HG02885 (cell line): ENCODE data around the gene TNFAIP8L1.
A peak's percentile ranks its signal among the peaks of the same experiment; 100 is the strongest.

Source experiments
- ATAC-seq: cut with Tn5 transposase; IDR thresholded peaks from one replicate; pipeline ENCODE4 v1.9.1; 2021; ENCODE audit warnings: mild to moderate bottlenecking; ENCODE audit not compliant: unreplicated experiment, poor library complexity

TNFAIP8L1 gene

DNA sequence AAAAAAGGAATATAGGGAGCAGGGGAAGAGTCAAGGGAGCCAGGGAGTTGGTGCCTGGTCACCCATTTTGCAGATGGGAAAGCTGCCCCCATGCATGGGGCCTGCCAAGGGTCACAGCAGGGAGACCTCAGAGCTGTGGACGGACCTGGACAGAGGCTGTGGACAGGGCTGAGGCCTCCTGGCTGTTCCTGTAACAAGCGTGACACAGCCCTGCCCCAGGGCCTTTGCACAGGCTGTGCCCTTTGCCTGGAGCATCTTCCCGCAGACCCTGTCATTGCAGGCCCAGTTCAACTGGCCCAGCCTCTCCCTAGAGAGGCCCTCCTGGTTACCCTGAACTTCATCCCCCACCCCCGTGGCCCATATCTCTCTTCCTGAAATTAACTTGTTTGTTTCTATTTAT lies 6.4 kb downstream of the TNFAIP8L1 start:
- ATAC-seq = no peak

DNA sequence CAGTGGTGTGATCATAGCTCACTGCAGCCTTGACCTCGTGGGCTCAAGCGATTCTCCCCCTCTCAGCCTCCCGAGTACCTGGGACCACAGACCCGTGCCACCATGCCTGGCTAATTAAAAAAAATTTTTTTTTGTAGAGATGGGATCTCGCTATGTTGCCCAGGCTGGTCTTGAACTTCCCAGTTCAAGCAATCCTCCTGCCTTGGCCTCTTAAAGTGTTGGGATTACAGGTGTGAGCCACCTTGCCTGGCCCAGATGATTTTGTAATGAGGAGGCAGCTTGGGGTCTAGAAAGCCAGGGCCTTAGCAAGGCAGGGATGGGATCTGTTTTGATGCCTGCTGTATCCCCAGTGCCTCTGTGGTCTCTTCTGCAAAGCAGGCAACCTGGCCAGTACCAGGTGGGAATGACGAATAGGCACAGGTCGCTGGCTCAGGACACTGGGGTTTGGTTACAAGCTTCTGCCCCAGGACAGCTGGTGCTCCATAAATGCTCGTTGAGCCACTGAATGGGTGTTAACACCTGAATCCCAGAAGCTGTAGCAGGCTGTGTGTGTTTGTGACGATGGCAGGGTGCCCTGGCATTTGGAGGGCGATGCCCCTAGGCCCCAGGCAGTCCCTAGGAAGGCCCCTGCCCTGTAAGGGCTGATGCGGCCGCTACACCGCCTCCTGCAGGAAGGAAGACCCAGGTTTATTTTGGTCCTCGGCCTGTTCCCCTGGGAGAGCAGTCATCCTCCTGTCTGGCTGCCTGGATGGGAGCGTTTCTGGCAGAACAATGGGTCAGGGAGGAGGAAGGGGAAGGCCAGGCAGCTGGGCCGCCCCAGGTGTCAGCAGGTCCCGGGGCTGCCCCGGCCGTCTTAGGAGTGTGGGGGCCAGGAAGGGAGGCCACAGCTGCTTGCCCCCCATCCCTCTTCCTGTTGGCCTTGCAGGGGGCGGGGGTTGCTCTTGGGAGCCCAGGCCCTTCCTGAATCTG lies 8.6 kb downstream of the TNFAIP8L1 start:
- ATAC-seq = no peak

DNA sequence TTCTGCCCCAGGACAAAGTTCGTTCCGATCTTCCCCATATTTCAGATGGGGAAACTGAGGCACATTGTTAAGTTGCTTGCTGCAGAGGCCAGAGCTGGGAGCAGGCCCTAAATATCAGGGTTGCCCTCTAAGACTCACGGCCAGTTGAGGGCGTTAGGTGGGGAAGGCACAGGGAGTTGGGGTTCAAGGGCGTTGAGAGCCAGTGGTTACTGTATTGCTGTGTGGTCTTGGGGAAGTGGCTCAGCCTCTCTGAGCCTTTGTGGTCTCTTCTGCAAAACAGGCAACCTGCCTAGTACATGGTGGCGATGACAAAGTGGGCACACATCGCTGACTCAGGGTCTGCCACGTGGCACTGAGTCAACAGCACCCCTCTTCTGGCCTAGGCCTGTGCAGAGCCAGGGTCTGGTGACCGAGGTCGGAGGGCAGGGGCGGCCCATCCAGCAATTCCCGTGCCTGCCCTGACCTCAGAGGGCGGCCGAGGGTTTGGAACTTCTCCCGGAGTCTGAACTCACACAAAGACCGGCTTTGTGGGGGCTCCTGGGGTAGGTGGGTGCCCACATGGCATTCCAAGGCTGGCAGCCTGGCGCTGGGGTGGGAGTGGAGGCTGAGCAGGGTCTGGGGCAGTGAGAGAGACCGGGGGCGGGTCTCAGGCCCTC lies 10.2 kb downstream of the TNFAIP8L1 start:
- no peak for ATAC-seq

DNA sequence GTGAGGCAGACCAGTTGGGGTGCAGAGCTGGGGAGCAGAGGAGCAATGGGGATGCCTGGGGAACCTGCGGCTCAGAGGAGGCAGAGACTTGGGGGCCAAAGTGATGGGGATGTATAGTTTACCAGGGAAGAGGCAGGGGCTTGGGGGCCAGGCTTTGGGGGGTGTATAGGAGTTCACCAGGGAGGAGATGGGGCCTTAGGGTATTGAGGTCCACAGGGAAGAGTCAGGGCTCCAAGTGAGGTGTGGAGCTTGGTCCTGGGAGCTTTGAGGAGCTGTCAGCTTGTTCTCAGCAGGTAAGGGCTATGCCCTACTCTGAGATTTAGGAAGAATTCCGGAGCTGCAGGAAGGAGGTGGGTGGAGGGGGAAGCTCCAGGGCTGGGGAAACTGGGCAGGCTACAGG lies 10.8 kb downstream of the TNFAIP8L1 start:
- ATAC-seq = no peak

DNA sequence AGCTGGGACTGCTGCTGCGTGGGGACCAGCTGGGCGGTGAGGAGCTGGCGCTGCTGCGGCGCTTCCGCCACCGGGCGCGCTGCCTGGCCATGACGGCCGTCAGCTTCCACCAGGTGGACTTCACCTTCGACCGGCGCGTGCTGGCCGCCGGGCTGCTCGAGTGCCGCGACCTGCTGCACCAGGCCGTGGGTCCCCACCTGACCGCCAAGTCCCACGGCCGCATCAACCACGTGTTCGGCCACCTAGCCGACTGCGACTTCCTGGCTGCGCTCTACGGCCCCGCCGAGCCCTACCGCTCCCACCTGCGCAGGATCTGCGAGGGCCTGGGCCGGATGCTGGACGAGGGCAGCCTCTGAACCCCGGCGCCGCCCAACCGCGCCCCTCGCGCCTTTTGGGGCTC lies 12.8 kb downstream of the TNFAIP8L1 start:
- ATAC-seq = no peak

DNA sequence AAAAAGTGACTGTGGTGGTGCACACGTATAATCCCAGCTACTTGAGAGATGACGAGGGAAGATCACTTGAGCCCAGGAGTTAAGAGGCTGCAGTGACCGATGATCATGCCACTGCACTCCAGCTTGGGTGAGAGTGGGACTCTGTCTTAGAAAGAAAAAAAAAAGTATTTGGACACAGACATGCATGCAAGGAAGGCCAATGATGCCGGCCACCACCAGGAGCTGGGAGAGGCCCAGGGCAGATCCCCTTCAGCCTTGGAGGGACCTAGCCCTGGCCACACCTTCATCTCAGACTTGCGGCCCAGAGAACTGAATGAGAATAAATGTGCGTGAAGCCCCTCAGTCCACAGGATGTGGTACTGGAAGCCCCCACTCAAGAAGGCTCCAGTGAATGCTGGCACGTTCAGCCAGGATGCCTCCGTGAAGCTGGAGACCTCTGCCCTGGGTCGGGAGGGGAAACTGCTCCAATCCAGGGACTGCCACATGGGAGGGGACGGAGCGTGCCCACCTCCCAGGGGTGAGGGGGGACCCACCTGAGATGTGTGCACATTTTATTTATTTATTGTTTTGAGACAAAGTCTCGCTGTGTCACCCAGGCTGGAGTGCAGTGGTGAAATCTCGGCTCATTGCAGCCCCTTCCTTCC lies 14.6 kb downstream of the TNFAIP8L1 start:
- ATAC-seq = no peak

DNA sequence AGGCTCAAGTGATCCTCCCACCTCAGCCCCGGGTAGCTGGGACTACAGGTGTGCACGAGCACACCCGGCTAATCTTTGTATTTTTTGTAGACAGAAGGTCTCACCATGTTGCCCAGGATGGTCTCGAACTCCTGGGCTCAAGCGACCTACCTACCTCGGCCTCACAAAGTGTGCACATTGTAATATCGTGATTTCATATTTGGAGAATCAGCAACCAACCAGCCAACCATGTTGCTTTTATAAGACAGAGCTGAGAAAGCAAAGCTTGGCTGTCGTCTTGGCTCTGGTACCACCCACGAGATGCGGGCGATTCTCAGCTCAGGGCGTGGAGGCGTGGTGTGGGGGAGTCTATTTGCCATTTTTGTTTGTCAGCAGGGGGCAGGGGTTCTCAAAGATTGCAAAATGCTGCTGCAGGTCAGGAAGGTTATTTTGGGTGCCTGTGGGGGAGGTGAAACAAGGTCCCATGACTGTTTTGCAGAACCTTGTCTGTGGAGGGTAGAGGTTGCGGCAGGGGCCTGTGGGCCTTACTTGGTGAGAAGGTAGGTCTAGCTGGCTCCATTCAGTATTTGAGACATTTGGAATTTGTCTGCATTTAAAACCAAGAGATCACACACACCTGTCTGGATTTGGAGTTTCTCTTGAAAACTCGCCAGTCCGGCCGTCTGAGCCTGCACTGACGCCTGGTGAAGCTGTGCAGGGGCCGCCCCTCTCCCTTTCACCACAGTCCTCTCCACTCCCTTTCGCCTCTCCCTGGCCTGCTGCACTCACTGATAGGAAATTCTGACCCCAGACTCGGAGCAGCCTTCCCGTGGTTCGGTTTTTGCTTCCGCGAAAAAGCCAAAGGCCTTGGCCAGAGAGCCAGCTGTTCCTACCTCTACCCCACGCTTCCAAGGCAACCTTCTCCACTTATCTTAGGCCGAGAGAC lies 15.4 kb downstream of the TNFAIP8L1 start:
- ATAC-seq = no peak

DNA sequence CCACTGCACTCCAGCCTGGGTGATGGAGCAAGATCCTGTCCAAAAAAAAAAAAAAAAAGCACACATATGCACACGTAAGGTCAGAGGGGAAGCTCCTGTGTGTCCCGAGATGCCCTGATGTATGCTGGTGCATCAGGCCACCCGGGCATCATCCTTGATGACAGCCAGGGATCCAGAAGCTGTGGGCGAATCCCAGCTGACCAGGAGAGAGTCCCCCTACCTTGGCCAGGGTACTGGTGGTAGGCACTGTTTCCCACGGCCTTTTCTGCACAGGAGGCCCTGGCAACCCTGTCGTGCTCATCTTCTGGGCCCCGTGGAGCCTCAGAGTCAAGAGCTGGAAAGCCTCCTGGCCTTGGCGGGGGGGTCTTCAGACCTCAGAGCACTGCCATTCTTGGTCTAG lies 16.8 kb downstream of the TNFAIP8L1 start:
- no peak for ATAC-seq

DNA sequence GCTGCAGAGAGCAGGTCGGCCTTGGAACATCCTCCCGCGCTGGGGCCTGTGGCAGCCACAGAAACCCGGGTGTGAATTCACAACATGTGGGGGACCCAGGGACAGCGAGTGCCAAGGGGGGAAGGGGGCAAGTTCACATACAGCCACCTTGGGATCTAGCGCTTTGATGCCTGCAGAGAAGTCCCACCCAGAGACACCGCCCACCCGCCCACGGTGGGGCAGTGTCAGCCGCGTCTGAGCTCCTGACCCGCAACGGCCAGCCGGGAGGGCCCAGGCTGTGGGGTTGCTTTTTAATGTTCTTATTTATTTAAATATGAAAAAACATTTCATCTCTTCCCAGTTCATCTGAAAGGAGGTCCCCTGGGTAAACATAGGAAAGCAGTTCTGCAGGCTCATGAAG lies 17.9 kb downstream of the TNFAIP8L1 start:
- ATAC-seq = no peak

DNA sequence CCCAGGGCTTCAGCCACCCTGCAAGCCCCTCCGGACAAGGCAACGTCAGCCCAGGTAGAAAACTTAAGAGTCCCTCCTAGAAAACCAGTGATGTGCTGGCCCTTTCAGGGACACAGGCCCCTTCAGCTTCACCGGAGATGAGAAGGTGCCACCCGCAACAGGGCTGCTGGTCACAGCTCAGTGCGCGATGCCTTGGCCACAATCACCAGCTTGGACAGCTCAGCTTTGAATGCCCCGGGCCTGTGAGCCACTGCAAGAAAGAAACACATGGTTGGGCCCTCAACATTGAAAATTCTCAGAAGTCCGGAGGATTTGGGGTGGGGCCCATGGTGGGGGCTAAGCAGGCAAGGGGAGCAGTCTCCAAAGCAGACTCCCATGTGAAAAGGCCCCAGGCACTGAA lies 18.5 kb downstream of the TNFAIP8L1 start:
- ATAC-seq = no peak

DNA sequence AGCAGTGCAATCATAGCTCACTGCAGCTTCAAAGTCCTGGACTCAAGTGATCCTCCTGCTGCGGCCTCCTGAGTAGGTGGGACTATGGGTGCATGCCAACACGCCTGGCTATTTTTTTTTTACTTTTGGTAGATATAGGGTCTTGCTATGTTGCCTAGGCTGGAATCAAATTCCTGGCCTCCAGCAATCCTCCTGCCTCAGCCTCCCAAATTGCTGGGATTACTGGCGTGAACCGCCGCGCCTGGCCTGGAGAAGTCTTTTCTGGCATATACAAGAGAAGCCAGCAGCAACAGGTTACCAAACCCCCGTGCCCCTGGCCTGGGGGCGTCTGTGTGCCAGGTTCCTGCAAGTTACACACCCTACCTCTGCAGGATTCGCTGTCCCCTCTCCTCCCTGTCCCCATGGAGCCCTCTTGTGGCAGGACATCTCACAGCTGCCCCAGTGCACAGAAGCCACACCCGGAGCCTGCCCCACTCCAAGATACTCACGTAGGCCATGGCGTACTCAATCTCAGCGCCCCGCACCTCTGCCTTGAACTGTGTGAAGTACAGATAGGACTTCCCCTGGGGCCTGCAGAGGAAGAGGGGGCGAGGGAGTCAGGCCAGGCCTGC lies 21.0 kb downstream of the TNFAIP8L1 start:
- no peak for ATAC-seq

DNA sequence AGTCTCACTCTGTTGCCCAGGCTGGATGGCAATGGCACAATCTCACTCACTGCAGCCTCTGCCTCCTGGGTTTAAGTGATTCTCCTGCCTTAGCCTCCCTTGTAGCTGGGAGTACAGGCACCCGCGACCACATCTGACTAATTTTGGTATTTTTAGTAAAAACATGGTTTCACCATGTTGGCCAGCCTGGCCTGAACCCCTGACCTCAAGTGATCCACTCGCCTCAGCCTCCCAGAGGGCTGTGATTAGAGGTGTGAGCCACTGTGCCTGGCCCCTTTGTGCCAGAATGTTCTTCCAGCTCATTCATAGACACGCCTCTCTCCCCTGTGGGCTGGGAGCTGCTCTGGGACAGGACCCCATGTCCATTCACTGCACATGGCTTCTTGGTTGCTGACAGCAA lies 21.7 kb downstream of the TNFAIP8L1 start:
- ATAC-seq = no peak

DNA sequence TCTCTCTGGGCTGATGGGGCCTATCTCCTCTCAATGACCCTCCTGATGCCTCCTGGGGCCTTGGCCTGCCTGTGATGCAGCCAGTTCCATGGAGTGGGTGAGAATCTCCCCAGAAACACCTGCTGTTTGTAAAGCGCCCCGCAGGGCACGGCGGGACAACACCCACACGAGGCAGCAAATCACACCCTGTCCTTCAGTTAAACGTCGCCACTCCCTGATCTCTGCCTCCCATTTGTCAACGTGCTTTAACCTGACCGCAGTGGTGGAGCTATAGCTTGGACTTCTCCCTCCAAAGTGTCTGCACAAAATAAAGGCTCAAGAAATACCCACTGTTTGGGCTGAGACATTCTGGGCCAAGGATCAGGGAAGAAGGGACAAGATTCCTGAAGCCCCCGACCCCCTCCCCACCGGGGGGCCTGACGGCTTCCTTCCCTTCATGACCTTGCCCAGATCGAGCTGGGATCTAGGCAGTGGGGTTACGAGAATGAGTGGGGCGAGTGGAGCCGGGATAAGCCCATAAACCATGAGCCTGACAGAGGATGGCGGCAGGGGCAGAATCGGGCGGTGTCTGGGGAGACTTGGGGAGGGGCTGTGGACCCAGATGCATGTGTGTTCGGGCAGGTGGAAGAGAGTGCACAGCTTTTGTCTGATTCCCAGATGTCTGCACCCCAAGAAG lies 22.8 kb downstream of the TNFAIP8L1 start:
- ATAC-seq = no peak

DNA sequence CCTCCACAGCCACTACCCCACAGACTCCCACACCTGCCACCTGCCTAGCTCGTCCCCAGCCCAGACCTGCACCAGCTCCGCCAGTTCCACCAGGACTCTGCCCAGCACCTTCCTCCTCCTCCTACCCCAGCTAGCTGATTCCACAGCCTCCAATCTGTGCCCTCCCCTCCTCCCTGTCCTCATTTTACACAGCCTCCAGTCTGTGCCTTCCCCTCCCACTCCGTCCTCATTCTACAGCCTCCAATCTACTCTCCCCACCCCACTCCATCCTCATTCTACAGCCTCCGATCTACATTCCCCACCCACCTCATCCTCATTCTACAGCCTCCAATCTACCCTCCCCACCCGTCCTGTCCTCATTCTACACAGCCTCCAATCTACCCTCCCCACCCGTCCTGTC lies 23.5 kb downstream of the TNFAIP8L1 start:
- no peak for ATAC-seq

DNA sequence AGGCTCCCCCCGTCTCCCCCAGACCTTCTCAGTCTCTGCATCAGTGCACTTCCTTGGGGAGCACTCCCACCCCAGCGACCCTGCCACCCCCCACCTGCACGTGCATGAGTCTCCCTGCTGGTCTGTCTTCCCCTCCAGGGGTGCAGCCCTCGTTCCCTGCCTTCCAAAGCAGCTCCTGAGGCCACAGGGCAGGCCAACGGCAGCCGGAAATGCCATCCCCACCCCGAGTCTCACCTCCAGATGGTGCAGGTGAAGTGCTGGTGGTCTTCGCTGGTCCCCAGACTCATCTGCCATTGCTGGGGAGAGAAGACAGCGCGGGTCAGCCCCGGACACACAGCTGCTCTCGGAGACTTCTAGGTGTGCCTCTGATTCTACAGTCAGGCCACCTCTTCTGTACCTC lies 25.3 kb downstream of the TNFAIP8L1 start:
- no peak for ATAC-seq

DNA sequence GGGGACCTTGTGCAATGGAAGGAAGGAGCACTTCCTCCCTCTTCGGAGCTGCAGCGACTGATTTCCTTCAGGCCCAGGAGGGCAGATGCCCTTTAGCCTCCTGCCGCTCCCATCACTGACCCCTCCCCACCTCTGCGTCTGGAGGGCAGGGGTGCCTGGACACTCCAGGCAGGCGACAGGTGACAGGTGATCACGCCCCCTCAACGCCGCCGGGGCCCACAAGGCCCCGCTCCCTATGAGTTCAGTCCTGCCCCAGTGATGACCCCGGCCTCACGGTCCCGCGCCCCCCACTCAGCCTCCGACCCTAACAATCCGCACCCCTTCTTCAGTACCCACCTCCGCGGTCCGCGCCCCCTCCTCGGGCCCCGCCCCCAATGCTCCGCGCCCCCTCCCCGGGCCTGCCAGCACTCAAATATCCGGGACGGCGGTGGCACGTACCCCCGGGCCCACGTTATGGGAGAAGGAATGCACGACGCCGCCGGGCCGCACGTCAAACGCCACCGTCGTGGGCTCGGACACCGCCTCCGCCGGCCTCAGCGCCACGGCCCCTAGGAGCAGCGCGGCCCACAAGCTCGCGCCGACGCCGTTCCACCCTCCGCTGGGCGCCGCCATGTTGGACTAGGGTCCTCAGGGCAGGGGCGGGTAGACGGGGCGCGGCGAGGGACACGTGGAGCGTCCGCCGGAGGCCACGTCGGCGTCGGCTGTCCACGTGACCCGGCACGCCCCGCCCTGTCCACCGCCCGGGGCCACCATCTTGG lies 30.6 kb downstream of the TNFAIP8L1 start, which contains the start of gene MYDGF:
Gene MYDGF (minus strand): TSS at position 620 of the 758 bp plus-strand sequence. CDS start 8 bp downstream, at position 612.
- ATAC-seq = peak; percentile 92

DNA sequence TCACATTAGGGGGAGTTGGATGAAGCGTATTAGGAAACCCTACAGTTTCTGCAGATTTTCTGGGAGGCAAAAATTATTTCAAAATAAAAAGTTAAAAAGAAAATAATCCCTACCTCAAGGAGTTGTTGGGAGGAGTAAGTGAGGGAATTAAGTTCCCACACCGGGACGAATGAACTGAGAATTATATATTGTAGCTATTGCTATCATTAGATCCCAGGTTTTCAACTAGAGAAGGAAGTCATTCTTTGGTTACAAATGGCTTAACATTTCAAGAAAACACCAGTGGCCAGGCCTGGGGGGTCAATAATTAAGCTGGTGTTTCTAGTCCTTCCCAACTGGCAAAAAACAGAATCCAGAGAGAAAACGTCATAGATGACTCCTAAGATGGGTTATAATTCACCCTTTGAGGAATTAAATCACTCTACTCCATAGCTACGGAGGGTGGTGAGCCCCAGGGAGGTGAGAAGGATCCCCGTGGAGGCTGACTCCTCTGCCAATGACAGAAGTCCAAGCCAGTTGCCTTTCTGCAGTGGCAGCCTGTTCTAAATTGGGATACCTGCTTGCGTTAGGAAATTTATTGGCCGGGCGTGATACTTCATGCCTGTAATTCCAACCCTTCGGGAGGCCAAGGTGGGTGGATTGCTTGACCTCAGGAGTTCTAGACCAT lies 32.0 kb downstream of the TNFAIP8L1 start:
- no peak for ATAC-seq

DNA sequence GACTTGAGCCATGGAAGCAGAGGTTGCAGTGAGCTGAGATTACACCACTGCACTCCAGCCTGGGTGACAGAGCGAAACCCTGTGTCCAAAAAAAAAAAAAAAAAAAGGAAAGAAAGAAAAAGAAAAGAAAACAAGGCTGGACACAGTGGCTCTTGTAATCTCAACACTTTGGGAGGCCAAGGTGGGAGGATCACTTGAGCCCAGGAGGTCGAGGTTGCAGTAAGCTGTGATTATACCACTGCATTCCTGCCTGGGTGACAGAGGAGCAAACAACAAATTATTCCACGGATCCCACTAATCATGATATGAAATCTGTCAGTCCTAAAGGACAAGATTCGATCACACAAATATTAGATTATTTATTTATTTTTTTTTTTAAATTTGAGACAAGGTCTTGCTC lies 33.9 kb downstream of the TNFAIP8L1 start:
- ATAC-seq = no peak
